HL-60 (cell line): Measurements from ENCODE around the gene PNPLA7.

Source experiments
- DNase-seq, 2 experiments: peaks; one replicate each; pipeline ENCODE4 v3.0.0-alpha.2; 2010 to 2020; ENCODE audit warnings: low read depth in 1 of 2, low spot score in 1 of 2
- H3K27ac ChIP-seq: fragments of 250-450 bp; sonication (Bioruptor Pico); replicated peaks from 2 replicates; pipeline ENCODE4 v1.5.1; 2020; ENCODE audit warnings: mild to moderate bottlenecking, moderate library complexity
- H3K27me3 ChIP-seq: fragments of 250-450 bp; sonication (Bioruptor Pico); 2 replicates; pipeline ENCODE4 v1.5.1; 2021; ENCODE audit warnings: mild to moderate bottlenecking, moderate library complexity; ENCODE audit not compliant: insufficient read depth, poor library complexity, severe bottlenecking
- H3K4me3 ChIP-seq: replicated peaks from 2 replicates; pipeline ENCODE4 v1.5.1; 2011; ENCODE audit warnings: mild to moderate bottlenecking, control low read depth, low read length; ENCODE audit not compliant: insufficient read depth
- GABPA ChIP-seq: IDR thresholded peaks from 2 replicates; pipeline ENCODE4 v1.6.1; 2012; ENCODE audit warnings: low read depth
- POLR2AphosphoS5 ChIP-seq: IDR thresholded peaks from 2 replicates; pipeline ENCODE4 v1.6.1; 2012; ENCODE audit warnings: low read depth
- SPI1 ChIP-seq: IDR thresholded peaks from 2 replicates; pipeline ENCODE4 v1.6.1; 2012; ENCODE audit warnings: low read depth, mild to moderate bottlenecking, borderline replicate concordance
- TF ChIP-seq, protein P1 (sequence below): IDR thresholded peaks from 2 replicates; pipeline ENCODE4 v1.6.1; 2012; ENCODE audit warnings: low read depth; ENCODE audit not compliant: insufficient replicate concordance
- TF ChIP-seq, protein P2 (sequence below): IDR thresholded peaks from one replicate; pipeline ENCODE4 v1.5.1; 2011; ENCODE audit warnings: low read length, control low read depth, inconsistent platforms; ENCODE audit not compliant: insufficient read depth

The PNPLA7 gene

DNA sequence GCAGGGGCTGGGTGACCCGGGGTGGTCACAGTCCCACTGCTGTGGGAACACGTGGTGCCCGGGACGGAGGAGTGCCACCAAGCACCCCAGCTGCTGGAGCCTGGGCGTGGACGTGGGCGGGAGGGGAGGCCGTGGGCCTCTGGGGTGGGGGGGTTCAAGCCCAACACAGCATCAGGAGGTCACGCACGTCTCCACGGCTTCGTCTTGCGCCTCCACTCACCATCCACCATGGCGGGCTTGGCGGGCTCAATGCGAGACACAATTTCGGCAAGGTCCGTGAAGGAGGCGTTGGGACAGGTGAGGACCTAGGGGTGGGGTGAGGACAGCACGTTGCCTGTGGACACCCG, 88.9 kb downstream of the PNPLA7 start:
- Histone ChIP-seq H3K4me3 (no peak overlapping the region), H3K27ac (no peak overlapping the region), H3K27me3 (no peaks in the 10 kb centered on the region)
- DNase-seq: no peak
- TF ChIP-seq, protein P1, sequence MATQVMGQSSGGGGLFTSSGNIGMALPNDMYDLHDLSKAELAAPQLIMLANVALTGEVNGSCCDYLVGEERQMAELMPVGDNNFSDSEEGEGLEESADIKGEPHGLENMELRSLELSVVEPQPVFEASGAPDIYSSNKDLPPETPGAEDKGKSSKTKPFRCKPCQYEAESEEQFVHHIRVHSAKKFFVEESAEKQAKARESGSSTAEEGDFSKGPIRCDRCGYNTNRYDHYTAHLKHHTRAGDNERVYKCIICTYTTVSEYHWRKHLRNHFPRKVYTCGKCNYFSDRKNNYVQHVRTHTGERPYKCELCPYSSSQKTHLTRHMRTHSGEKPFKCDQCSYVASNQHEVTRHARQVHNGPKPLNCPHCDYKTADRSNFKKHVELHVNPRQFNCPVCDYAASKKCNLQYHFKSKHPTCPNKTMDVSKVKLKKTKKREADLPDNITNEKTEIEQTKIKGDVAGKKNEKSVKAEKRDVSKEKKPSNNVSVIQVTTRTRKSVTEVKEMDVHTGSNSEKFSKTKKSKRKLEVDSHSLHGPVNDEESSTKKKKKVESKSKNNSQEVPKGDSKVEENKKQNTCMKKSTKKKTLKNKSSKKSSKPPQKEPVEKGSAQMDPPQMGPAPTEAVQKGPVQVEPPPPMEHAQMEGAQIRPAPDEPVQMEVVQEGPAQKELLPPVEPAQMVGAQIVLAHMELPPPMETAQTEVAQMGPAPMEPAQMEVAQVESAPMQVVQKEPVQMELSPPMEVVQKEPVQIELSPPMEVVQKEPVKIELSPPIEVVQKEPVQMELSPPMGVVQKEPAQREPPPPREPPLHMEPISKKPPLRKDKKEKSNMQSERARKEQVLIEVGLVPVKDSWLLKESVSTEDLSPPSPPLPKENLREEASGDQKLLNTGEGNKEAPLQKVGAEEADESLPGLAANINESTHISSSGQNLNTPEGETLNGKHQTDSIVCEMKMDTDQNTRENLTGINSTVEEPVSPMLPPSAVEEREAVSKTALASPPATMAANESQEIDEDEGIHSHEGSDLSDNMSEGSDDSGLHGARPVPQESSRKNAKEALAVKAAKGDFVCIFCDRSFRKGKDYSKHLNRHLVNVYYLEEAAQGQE: no peak
- TF ChIP-seq, protein P2, sequence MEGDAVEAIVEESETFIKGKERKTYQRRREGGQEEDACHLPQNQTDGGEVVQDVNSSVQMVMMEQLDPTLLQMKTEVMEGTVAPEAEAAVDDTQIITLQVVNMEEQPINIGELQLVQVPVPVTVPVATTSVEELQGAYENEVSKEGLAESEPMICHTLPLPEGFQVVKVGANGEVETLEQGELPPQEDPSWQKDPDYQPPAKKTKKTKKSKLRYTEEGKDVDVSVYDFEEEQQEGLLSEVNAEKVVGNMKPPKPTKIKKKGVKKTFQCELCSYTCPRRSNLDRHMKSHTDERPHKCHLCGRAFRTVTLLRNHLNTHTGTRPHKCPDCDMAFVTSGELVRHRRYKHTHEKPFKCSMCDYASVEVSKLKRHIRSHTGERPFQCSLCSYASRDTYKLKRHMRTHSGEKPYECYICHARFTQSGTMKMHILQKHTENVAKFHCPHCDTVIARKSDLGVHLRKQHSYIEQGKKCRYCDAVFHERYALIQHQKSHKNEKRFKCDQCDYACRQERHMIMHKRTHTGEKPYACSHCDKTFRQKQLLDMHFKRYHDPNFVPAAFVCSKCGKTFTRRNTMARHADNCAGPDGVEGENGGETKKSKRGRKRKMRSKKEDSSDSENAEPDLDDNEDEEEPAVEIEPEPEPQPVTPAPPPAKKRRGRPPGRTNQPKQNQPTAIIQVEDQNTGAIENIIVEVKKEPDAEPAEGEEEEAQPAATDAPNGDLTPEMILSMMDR: no peak
- TF ChIP-seq GABPA: no peak
- no peak for TF ChIP-seq POLR2AphosphoS5
- no peak for TF ChIP-seq SPI1

DNA sequence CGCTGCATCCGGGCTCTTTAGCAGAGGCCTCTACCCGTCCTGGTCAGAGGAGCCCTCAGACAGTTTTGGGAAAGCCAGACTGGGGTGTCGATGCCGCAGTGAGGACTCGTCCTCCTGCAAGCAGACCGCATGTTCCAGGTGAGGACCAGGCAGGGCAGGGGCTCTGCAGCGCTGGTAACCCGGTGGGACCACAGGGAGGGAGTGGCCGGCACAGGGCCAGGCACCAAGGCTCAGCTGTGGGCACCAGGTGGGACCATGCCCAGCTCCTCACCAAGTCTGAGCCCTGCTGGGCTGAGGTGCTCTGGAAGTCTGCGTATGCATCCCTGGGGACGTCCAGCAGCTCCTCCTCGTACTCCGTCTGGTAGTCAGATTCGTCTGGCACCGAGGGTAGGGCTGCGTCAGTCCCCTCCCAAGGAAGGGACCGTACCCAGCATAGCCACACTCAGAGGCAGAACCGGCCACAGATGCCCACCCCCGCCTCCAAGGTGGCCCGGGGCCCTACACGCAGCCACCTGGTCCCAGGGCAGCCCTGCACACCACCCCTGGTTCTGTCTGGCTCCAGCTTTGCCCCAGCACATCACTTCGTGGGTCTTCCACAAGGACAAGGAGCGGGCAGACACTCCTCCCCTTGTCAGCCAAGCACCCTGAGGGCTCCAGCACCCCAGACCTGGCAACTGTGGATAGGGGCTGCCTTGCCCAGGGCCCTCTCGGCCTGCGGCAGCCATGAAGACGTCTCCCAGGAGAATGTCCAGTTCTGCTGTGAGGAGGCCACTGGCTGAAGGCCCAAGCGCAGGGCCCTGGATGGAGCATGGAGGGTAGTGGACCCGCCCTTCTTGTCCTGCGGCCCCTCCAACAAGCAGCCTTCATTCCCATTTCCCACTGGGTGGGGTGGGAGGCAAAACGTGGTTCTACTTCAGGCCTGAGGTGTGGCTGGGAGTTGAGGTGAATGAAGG, 89.6 kb downstream of the PNPLA7 start:
- Histone ChIP-seq H3K4me3 (no peak overlapping the region), H3K27me3 (no peaks in the 10 kb centered on the region), H3K27ac (no peak overlapping the region)
- TF ChIP-seq POLR2AphosphoS5: no peak
- TF ChIP-seq, protein P2: no peak
- no peak for TF ChIP-seq SPI1
- TF ChIP-seq, protein P1: no peak
- no peak for TF ChIP-seq GABPA
- DNase-seq: no peak

DNA sequence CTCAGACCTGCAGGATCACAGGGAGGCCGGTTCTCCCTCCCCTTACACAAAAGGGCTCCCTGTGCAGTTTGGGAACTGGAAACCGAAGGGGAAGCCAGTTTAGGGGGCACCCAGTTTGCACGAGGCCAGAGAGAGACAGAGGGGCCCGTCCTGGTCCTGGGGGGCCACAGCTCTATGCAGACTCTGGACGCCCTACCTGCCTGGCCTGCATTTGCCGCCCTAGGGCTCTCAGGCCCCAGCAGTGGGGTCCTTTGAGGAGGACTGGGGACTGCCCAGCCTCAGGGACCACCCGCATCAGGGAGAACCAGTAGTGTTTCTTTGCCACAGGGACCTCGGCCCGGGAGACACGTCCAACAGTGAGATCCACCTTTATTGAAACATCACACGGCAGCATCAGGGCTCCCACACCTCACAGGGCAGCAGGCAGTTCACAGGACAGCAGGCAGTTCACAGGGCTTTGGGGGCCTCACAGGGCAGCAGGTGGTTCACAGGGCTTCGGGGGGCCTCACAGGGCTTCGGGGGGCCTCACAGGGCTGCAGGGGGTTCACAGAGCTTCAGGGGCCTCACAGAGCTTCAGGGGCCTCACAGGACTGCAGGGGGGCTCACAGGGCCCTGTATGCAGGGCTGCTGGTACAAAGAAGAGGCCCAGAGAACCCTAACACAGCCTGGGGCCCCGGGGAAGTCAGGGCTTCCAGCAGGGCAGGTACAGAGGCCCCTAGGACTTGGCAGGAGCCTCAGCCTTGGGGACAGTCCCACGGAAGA, 90.4 kb downstream of the PNPLA7 start:
- H3K27ac ChIP-seq: peak overlapping the region; percentile 73
- TF ChIP-seq POLR2AphosphoS5 (no peak), GABPA (no peak), SPI1 (no peak)
- TF ChIP-seq, protein P1: no peak
- TF ChIP-seq, protein P2: no peak
- DNase-seq: no peak

More for the DNA sequence above, 90.4 kb downstream of the PNPLA7 start:
- Histone ChIP-seq H3K4me3 (peak overlapping the region; percentile 32), H3K27me3 (no peaks in the 10 kb centered on the region)
